Measurements from ENCODE around the gene HSPG2. TPM values are rescaled to one million over a fixed set of nuclear protein-coding genes. Genes with fewer than 3 reads are reported as not detected.

The HSPG2 gene
- total and polyA plus RNA-seq, 9 of the 15 experiments (the other 6 are each of a cell fraction or from before 2014, with no cell fraction given), result 0.14 to 160 (median 15.7) TPM

- TF ChIP-seq DPF2 (IDR thresholded peaks at IDR 0.05) (peak; percentile 91), ATF1 (CRISPR knock-in tag; IDR thresholded peaks at IDR 0.05) (no peak), ATF1 (tag; IDR thresholded peaks at IDR 0.05) (no peak), CREM (IDR thresholded peaks at IDR 0.05; ENCODE audit: low read depth) (peak; percentile 58), MYBL2 (IDR thresholded peaks at IDR 0.05; ENCODE audit: low read depth) (no peak), MYBL2 (CRISPR knock-in tag; IDR thresholded peaks at IDR 0.05; ENCODE audit: borderline replicate concordance) (no peak), FOSL1 (tag; conservative IDR thresholded peaks at IDR 0.05) (peak; percentile 98), ZNF518B (CRISPR knock-in tag; IDR thresholded peaks at IDR 0.05) (no peak), POLR2AphosphoS2 (IDR thresholded peaks at IDR 0.05; ENCODE audit: low read length) (no peak), ASH1L (IDR thresholded peaks at IDR 0.05; ENCODE audit: borderline replicate concordance, low read depth, partially characterized antibody) (no peak), MAFK (IDR thresholded peaks at IDR 0.05; ENCODE audit: low read length) (no peak), RREB1 (CRISPR knock-in tag; IDR thresholded peaks at IDR 0.05) (no peak), RB1 (IDR thresholded peaks at IDR 0.05; ENCODE audit: low read depth) (no peak), STAT5B (CRISPR knock-in tag; IDR thresholded peaks at IDR 0.05) (no peak), HCFC1 (IDR thresholded peaks at IDR 0.05; ENCODE audit: low read depth, low read length) (no peak), NELFE (IDR thresholded peaks at IDR 0.05; ENCODE audit: insufficient read depth, insufficient read length) (no peak), IRF1 (CRISPR knock-in tag; IDR thresholded peaks at IDR 0.05; ENCODE audit: borderline replicate concordance) (no peak), PHTF2 (CRISPR knock-in tag; IDR thresholded peaks at IDR 0.05) (no peak), ZNF274 (IDR thresholded peaks at IDR 0.05; ENCODE audit: borderline replicate concordance, low read depth, low read length) (no peak), ZNF23 (CRISPR knock-in tag; IDR thresholded peaks at IDR 0.05) (no peak), STAG1 (CRISPR knock-in tag; IDR thresholded peaks at IDR 0.05; ENCODE audit: borderline replicate concordance) (no peak), BRD9 (IDR thresholded peaks at IDR 0.05; ENCODE audit: low read depth, partially characterized antibody) (peak; percentile 48), POLR2B (IDR thresholded peaks at IDR 0.05; ENCODE audit: low read depth, partially characterized antibody) (no peak)
These were observed 17.6 kb downstream of the HSPG2 start (continued) for GRCh38 chr1:21919520-21919919.
